ENCODE data around the gene SESN1. TPM values are rescaled to one million over a fixed set of nuclear protein-coding genes. Genes with fewer than 3 reads are reported as not detected.

The SESN1 gene
- total RNA-seq, 2 experiments from 2014 or later, result 9.3 to 10.6 TPM

- Mint-ChIP-seq H3K27ac (no peak overlapping the region), H3K9me3 (no peaks in the 10 kb centered on the region), H3K36me3 (no peaks in the 10 kb centered on the region), H3K4me1 (ENCODE audit: low read depth) (peaks cover 13% of the 10 kb centered on the region), H3K4me3 (no peak overlapping the region), H3K27me3 (no peaks in the 10 kb centered on the region)
- intact Hi-C loops (cut with micrococcal nuclease), result loop anchor here (10.0 kb wide), 1 partner anchor 132 kb away; no protein-coding TSS in a partner anchor
- DNase-seq, result no peak
- ChIA-PET POLR2A (no interaction called here), CTCF (interaction anchor here (0.8 kb wide), 1 partner anchor 162 kb away, joined by 3 read pairs; no protein-coding TSS in a partner anchor)
These were observed 18.3 kb downstream of the SESN1 start for GRCh38 chr6:109076377-109076776.

- intact Hi-C loops (cut with micrococcal nuclease), result loop anchor here (10.0 kb wide), 1 partner anchor 131 kb away; no protein-coding TSS in a partner anchor
- POLR2A ChIA-PET, result no interaction called here
- H3K4me1 Mint-ChIP-seq (ENCODE audit: low read depth), result peaks cover 17% of the 10 kb centered on the region
These were observed 18.7 kb downstream of the SESN1 start for GRCh38 chr6:109075934-109076333.

GRCh38 chr6:109074133-109074415 is 20.6 kb downstream of the SESN1 start:
- Mint-ChIP-seq H3K4me1 (ENCODE audit: low read depth) (peaks cover 21% of the 10 kb centered on the region), H3K9me3 (no peaks in the 10 kb centered on the region), H3K27me3 (no peaks in the 10 kb centered on the region), H3K27ac (no peak overlapping the region), H3K36me3 (no peaks in the 10 kb centered on the region), H3K4me3 (no peak overlapping the region)
- DNase-seq, result no peak
- intact Hi-C loops (cut with micrococcal nuclease), result loop anchor here (5.0 to 10.0 kb wide), 3 partner anchors 129 to 517 kb away; no protein-coding TSS in a partner anchor
- POLR2A ChIA-PET, result interaction anchor here (1.5 kb wide), 1 partner anchor 20 kb away, joined by 4 read pairs; the partner anchor contains the start of gene SESN1
- CTCF ChIA-PET, result interaction anchor here (1.0 to 7.2 kb wide), 17 partner anchors 8 to 532 kb away, joined by 3 to 125 read pairs (median 5); partner anchors contain the start of gene SESN1

More at GRCh38 chr6:109075934-109076333, 18.7 kb downstream of the SESN1 start:
- H3K27me3 Mint-ChIP-seq, result no peaks in the 10 kb centered on the region
- H3K27ac Mint-ChIP-seq, result no peak overlapping the region
- H3K36me3 Mint-ChIP-seq, result no peaks in the 10 kb centered on the region
- no peak for DNase-seq
- no peaks in the 10 kb centered on the region for H3K9me3 Mint-ChIP-seq
- CTCF ChIA-PET, result interaction anchor here (0.8 to 7.2 kb wide), 4 partner anchors 9 to 534 kb away, joined by 3 to 125 read pairs (median 3); no protein-coding TSS in a partner anchor
- H3K4me3 Mint-ChIP-seq, result no peak overlapping the region

GRCh38 chr6:109073344-109074132 is 21.1 kb downstream of the SESN1 start:
- Mint-ChIP-seq H3K27ac (no peak overlapping the region), H3K4me3 (no peak overlapping the region), H3K36me3 (no peaks in the 10 kb centered on the region), H3K27me3 (no peaks in the 10 kb centered on the region), H3K4me1 (ENCODE audit: low read depth) (peaks cover 21% of the 10 kb centered on the region), H3K9me3 (no peaks in the 10 kb centered on the region)
- ChIA-PET POLR2A (interaction anchor here (1.5 kb wide), 1 partner anchor 21 kb away, joined by 4 read pairs; the partner anchor contains the start of gene SESN1), CTCF (interaction anchor here (0.7 to 7.2 kb wide), 48 partner anchors 8 to 1093 kb away, joined by 3 to 125 read pairs (median 4); partner anchors contain the start of gene ARMC2)
- peak; percentile 33 for DNase-seq
- intact Hi-C loops (cut with micrococcal nuclease), result loop anchor here (1.0 to 10.0 kb wide), 9 partner anchors 65 to 531 kb away; no protein-coding TSS in a partner anchor

- no peaks in the 10 kb centered on the region for H3K36me3 Mint-ChIP-seq
- H3K9me3 Mint-ChIP-seq, result no peaks in the 10 kb centered on the region
- H3K27ac Mint-ChIP-seq, result peak overlapping the region; percentile 0
- peaks cover 23% of the 10 kb centered on the region for H3K4me1 Mint-ChIP-seq (ENCODE audit: low read depth)
- H3K4me3 Mint-ChIP-seq, result peak overlapping the region; percentile 33
- POLR2A ChIA-PET, result interaction anchor here (0.7 to 0.8 kb wide), 3 partner anchors 9 to 188 kb away, joined by 4 to 5 read pairs (median 4); no protein-coding TSS in a partner anchor
- DNase-seq, result no peak
- H3K27me3 Mint-ChIP-seq, result no peaks in the 10 kb centered on the region
- intact Hi-C loops (cut with micrococcal nuclease), result loop anchor here (5.0 to 10.0 kb wide), 3 partner anchors 127 to 514 kb away; no protein-coding TSS in a partner anchor
- CTCF ChIA-PET, result interaction anchor here (0.7 to 7.2 kb wide), 19 partner anchors 11 to 967 kb away, joined by 3 to 125 read pairs (median 4); no protein-coding TSS in a partner anchor
These were observed 23.3 kb downstream of the SESN1 start for GRCh38 chr6:109071125-109071917.

- POLR2A ChIA-PET, result no interaction called here
- no peaks in the 10 kb centered on the region for H3K27me3 Mint-ChIP-seq
- peaks cover 23% of the 10 kb centered on the region for H3K4me1 Mint-ChIP-seq (ENCODE audit: low read depth)
- no peak overlapping the region for H3K4me3 Mint-ChIP-seq
- intact Hi-C loops (cut with micrococcal nuclease), result loop anchor here (5.0 to 10.0 kb wide), 3 partner anchors 125 to 512 kb away; no protein-coding TSS in a partner anchor
- no peak overlapping the region for H3K27ac Mint-ChIP-seq
- H3K9me3 Mint-ChIP-seq, result no peaks in the 10 kb centered on the region
- no peaks in the 10 kb centered on the region for H3K36me3 Mint-ChIP-seq
- no peak for DNase-seq
- CTCF ChIA-PET, result interaction anchor here (0.6 to 7.2 kb wide), 4 partner anchors 53 to 569 kb away, joined by 3 to 125 read pairs (median 4); no protein-coding TSS in a partner anchor
These were observed 24.9 kb downstream of the SESN1 start for GRCh38 chr6:109069746-109070145.

GRCh38 chr6:109062767-109063352 is 31.8 kb downstream of the SESN1 start:
- intact Hi-C loops (cut with micrococcal nuclease), result no loop called here
- Mint-ChIP-seq H3K27me3 (no peaks in the 10 kb centered on the region), H3K9me3 (no peaks in the 10 kb centered on the region), H3K36me3 (no peaks in the 10 kb centered on the region), H3K27ac (no peak overlapping the region), H3K4me1 (ENCODE audit: low read depth) (peaks cover 32% of the 10 kb centered on the region), H3K4me3 (no peak overlapping the region)
- ChIA-PET CTCF (interaction anchor here (0.7 to 1.6 kb wide), 2 partner anchors 10 to 13 kb away, joined by 3 to 5 read pairs; no protein-coding TSS in a partner anchor), POLR2A (interaction anchor here (1.1 kb wide), 1 partner anchor 8 kb away, joined by 5 read pairs; no protein-coding TSS in a partner anchor)
- DNase-seq, result no peak

GRCh38 chr6:109062216-109062615 is 32.4 kb downstream of the SESN1 start:
- ChIA-PET CTCF (interaction anchor here (1.6 kb wide), 1 partner anchor 11 kb away, joined by 5 read pairs; no protein-coding TSS in a partner anchor), POLR2A (interaction anchor here (1.1 kb wide), 1 partner anchor 9 kb away, joined by 5 read pairs; no protein-coding TSS in a partner anchor)
- no peak overlapping the region for H3K4me3 Mint-ChIP-seq
- no peaks in the 10 kb centered on the region for H3K9me3 Mint-ChIP-seq
- H3K36me3 Mint-ChIP-seq, result no peaks in the 10 kb centered on the region
- peaks cover 32% of the 10 kb centered on the region for H3K4me1 Mint-ChIP-seq (ENCODE audit: low read depth)
- no peak overlapping the region for H3K27ac Mint-ChIP-seq
- intact Hi-C loops (cut with micrococcal nuclease), result no loop called here
- H3K27me3 Mint-ChIP-seq, result no peaks in the 10 kb centered on the region
- DNase-seq, result no peak

GRCh38 chr6:109060571-109060970 is 34.1 kb downstream of the SESN1 start:
- no peaks in the 10 kb centered on the region for H3K9me3 Mint-ChIP-seq
- ChIA-PET CTCF (interaction anchor here (1.0 to 1.7 kb wide), 2 partner anchors 12 to 52 kb away, joined by 4 to 6 read pairs; no protein-coding TSS in a partner anchor), POLR2A (no interaction called here)
- H3K27ac Mint-ChIP-seq, result no peak overlapping the region
- no peaks in the 10 kb centered on the region for H3K27me3 Mint-ChIP-seq
- intact Hi-C loops (cut with micrococcal nuclease), result no loop called here
- DNase-seq, result no peak
- H3K4me3 Mint-ChIP-seq, result no peak overlapping the region
- H3K36me3 Mint-ChIP-seq, result no peaks in the 10 kb centered on the region
- peaks cover 32% of the 10 kb centered on the region for H3K4me1 Mint-ChIP-seq (ENCODE audit: low read depth)

GRCh38 chr6:109059571-109060021 is 35.0 kb downstream of the SESN1 start:
- DNase-seq, result no peak
- no peaks in the 10 kb centered on the region for H3K36me3 Mint-ChIP-seq
- peak overlapping the region; percentile 31 for H3K4me3 Mint-ChIP-seq
- H3K27ac Mint-ChIP-seq, result peak overlapping the region; percentile 44
- H3K4me1 Mint-ChIP-seq (ENCODE audit: low read depth), result peaks cover 32% of the 10 kb centered on the region
- no peaks in the 10 kb centered on the region for H3K9me3 Mint-ChIP-seq
- intact Hi-C loops (cut with micrococcal nuclease), result loop anchor here (1.0 kb wide), 1 partner anchor 50 kb away; no protein-coding TSS in a partner anchor
- CTCF ChIA-PET, result interaction anchor here (0.7 to 1.7 kb wide), 5 partner anchors 13 to 224 kb away, joined by 3 to 6 read pairs (median 4); no protein-coding TSS in a partner anchor
- H3K27me3 Mint-ChIP-seq, result no peaks in the 10 kb centered on the region
- POLR2A ChIA-PET, result no interaction called here

GRCh38 chr6:109059153-109059552 is 35.5 kb downstream of the SESN1 start:
- Mint-ChIP-seq H3K27me3 (no peaks in the 10 kb centered on the region), H3K4me3 (no peak overlapping the region), H3K4me1 (ENCODE audit: low read depth) (peaks cover 31% of the 10 kb centered on the region), H3K36me3 (no peaks in the 10 kb centered on the region), H3K27ac (no peak overlapping the region), H3K9me3 (no peaks in the 10 kb centered on the region)
- intact Hi-C loops (cut with micrococcal nuclease), result loop anchor here (1.0 kb wide), 1 partner anchor 50 kb away; no protein-coding TSS in a partner anchor
- CTCF ChIA-PET, result interaction anchor here (0.7 to 1.7 kb wide), 4 partner anchors 13 to 223 kb away, joined by 3 to 5 read pairs (median 4); no protein-coding TSS in a partner anchor
- DNase-seq, result no peak
- POLR2A ChIA-PET, result no interaction called here
